A673 (cell line): ENCODE results near the gene PCTP.

Experiments used
- EZH2 ChIP-seq: fragments of 200-600 bp; sonication (generic); IDR thresholded peaks from 2 replicates; pipeline ENCODE4 v1.6.1; 2017; ENCODE audit warnings: borderline replicate concordance, low read depth, mild to moderate bottlenecking, mixed read lengths, antibody characterized with exemption, low read length; ENCODE audit not compliant: poor library complexity, severe bottlenecking
- TF ChIP-seq, protein P1 (sequence below): fragments of 300-800, 200-600 bp; sonication (generic); conservative IDR thresholded peaks from 2 replicates; pipeline ENCODE4 v1.5.1; 2017; ENCODE audit warnings: low read depth, mild to moderate bottlenecking, antibody characterized with exemption, low read length, moderate library complexity, mixed read lengths

DNA sequence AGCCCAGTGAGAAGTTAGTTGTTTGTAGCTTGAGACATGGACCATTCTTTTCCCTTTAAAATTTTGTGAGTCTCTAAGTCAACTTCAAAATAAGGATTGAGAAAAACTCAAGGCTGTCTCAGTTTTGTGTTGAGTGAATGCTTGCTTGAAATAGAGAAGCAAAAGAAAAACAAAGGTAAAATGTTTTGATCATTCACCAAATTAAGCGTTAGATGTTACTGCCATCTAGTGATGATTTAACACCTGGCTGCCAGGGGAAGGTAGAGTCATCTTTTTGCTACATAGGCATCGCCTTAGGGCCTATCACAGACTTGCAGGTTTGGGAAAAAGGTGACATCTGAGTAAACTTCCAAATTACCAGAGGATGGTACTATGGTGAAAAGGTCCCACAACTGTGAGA is 74.4 kb downstream of the PCTP start:
- TF ChIP-seq, protein P1, sequence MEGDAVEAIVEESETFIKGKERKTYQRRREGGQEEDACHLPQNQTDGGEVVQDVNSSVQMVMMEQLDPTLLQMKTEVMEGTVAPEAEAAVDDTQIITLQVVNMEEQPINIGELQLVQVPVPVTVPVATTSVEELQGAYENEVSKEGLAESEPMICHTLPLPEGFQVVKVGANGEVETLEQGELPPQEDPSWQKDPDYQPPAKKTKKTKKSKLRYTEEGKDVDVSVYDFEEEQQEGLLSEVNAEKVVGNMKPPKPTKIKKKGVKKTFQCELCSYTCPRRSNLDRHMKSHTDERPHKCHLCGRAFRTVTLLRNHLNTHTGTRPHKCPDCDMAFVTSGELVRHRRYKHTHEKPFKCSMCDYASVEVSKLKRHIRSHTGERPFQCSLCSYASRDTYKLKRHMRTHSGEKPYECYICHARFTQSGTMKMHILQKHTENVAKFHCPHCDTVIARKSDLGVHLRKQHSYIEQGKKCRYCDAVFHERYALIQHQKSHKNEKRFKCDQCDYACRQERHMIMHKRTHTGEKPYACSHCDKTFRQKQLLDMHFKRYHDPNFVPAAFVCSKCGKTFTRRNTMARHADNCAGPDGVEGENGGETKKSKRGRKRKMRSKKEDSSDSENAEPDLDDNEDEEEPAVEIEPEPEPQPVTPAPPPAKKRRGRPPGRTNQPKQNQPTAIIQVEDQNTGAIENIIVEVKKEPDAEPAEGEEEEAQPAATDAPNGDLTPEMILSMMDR: peak; percentile 54
- no peak for TF ChIP-seq EZH2
